ENCODE results near the gene ZDBF2. TPM values are rescaled to one million over a fixed set of nuclear protein-coding genes. Genes with fewer than 3 reads are reported as not detected.
"Not testable (repeated sequence)": the region's sequence is repeated elsewhere in the genome, so short reads cannot be mapped to it uniquely, and the experiment has no call there.

ZDBF2 gene
- total RNA-seq, 1 donor from 2014 or later = 7.4 TPM

DNA sequence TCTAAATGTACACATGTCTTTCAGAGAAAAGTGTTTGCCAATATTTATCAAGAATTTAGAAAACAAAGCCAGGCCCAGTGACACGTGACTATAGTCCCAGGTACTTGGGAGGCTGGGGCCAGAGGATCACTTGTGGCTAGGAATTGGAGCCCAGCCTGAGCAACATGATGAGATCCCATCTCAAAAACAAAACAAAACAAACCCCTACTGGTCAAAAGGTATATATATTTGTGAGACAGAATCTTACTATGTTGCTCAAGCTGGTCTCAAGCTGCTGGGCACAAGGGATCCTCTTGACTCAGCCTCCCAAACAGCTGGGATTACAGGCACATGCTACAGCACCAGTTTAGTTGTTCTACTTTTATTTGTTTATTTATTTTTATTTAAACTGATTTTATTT, 79.2 kb downstream of the ZDBF2 start:
- no peak for TF ChIP-seq CTCF (IDR thresholded peaks at IDR 0.05; ENCODE audit: insufficient read depth, low read length, severe bottlenecking)
- Histone ChIP-seq H3K4me3 (ENCODE audit: low read depth, low read length) (no peak overlapping the region), H3K36me3 (ENCODE audit: control insufficient read depth, insufficient read depth, low read length) (no peaks in the 10 kb centered on the region), H3K27me3 (ENCODE audit: control insufficient read depth, insufficient read depth, low read length) (no peaks in the 10 kb centered on the region)
- FAIRE-seq (no peak), DNase-seq (ENCODE audit: low read depth) (no peak)

GRCh38 chr2:206354129-206354528, 79.7 kb downstream of the ZDBF2 start:
- Histone ChIP-seq H3K27me3 (ENCODE audit: control insufficient read depth, insufficient read depth, low read length) (no peaks in the 10 kb centered on the region), H3K36me3 (ENCODE audit: control insufficient read depth, insufficient read depth, low read length) (no peaks in the 10 kb centered on the region), H3K4me3 (ENCODE audit: low read depth, low read length) (no peak overlapping the region)
- DNase-seq (ENCODE audit: low read depth) (no peak), FAIRE-seq (no peak)
- TF ChIP-seq CTCF (IDR thresholded peaks at IDR 0.05; ENCODE audit: insufficient read depth, low read length, severe bottlenecking) = no peak

DNA sequence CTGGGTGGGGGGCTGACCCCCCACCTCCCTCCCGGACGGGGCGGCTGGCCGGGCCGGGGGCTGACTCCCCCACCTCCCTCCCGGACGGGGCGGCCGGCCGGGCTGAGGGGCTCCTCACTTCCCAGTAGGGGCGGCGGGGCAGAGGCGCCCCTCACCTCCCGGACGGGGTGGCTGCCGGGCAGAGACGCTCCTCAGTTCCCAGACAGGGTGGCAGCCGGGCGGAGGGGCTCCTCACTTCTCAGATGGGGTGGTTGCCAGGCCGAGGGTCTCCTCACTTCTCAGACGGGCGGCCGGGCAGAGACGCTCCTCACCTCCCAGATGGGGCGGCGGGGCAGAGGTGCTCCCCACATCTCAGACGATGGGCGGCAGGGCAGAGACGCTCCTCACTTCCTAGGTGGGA, 82.4 kb downstream of the ZDBF2 start:
- H3K36me3 ChIP-seq (ENCODE audit: control insufficient read depth, insufficient read depth, low read length); FAIRE-seq; H3K27me3 ChIP-seq (ENCODE audit: control insufficient read depth, insufficient read depth, low read length); DNase-seq (ENCODE audit: low read depth); H3K4me3 ChIP-seq (ENCODE audit: low read depth, low read length): not testable (repeated sequence)

GRCh38 chr2:206360840-206361239, 86.4 kb downstream of the ZDBF2 start:
- FAIRE-seq; H3K36me3 ChIP-seq (ENCODE audit: control insufficient read depth, insufficient read depth, low read length); H3K27me3 ChIP-seq (ENCODE audit: control insufficient read depth, insufficient read depth, low read length); DNase-seq (ENCODE audit: low read depth); H3K4me3 ChIP-seq (ENCODE audit: low read depth, low read length): not testable (repeated sequence)

GRCh38 chr2:206361407-206362045, 87.1 kb downstream of the ZDBF2 start:
- Histone ChIP-seq H3K4me3 (ENCODE audit: low read depth, low read length) (no peak overlapping the region), H3K36me3 (ENCODE audit: control insufficient read depth, insufficient read depth, low read length) (no peaks in the 10 kb centered on the region), H3K27me3 (ENCODE audit: control insufficient read depth, insufficient read depth, low read length) (no peaks in the 10 kb centered on the region)
- FAIRE-seq (no peak), DNase-seq (ENCODE audit: low read depth) (peak; percentile 55)
- TF ChIP-seq CTCF (IDR thresholded peaks at IDR 0.05; ENCODE audit: insufficient read depth, low read length, severe bottlenecking) = no peak

Other genes with a start within 250 kb of the ZDBF2 start
- 7.6 and 7.7 TPM in 2 replicates for gene INO80D, start 188.5 kb upstream of the ZDBF2 start, total RNA-seq
- 72.5 and 103 TPM in 2 replicates for gene NDUFS1, start 115.2 kb upstream of the ZDBF2 start, total RNA-seq
- gene EEF1B2, start 114.8 kb upstream of the ZDBF2 start, total RNA-seq = 816 and 1,045 TPM in 2 replicates
- under 0.01 and 0.13 TPM in 2 replicates for gene ADAM23, start 168.9 kb downstream of the ZDBF2 start, total RNA-seq